ENCODE results near the gene COPS8. TPM values are rescaled to one million over a fixed set of nuclear protein-coding genes. Genes with fewer than 3 reads are reported as not detected.

Gene COPS8
- total RNA-seq, 4 donors from 2014 or later = 57.1 to 84.5 (median 72.4) TPM

DNA sequence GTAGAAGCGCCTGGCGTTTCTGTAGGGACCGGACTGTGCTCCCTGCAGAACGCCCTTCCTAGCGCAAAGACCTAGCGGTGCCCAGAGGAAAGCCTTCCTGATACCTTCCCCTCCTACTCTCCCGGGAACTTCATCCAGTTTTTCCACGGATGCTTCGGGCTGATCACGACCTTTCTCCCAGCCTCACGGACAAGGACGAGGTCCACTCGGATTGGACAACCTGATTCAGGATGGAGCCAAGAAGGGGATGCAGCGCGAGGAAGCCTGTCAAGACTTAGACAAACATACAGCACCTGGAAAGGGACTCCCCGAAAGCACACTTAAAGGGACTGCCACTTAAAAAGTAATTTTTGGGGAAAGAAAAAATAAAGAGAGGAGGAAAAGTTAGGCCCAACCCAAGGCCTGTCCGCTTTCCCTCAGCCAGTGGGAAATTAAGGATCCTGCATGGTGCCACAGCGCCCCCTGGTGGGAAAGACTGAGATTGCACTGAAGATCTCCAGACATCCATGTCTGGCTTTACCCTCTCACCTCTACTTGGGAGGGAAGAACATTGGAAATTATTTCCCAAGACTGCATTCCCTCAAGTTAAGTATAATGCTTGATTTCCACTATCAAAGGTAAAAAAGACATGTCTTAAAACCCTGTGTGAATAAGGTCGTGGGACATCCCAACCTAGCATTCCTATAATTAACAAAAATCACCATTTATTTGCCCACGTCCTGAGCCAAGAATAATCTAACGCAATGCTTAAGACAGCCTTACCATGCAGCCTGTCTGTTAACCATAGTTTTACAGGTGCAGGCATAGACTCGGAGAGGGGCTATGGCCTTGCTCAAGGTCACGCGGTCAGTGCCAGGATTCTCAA lies 13.4 kb upstream of the COPS8 start:
- no peaks in the 10 kb centered on the region for H3K36me3 ChIP-seq
- H3K27ac ChIP-seq = no peak overlapping the region
- H3K27me3 ChIP-seq = no peaks in the 10 kb centered on the region
- H3K4me1 ChIP-seq = no peaks in the 10 kb centered on the region
- WGBS, 2 donors = 78 to 79% methylated on average over 24 of the region's 24 CpGs
- no peaks in the 10 kb centered on the region for H3K9me3 ChIP-seq
- peak; percentile 73 to 77 for DNase-seq
- no peak overlapping the region for H3K4me3 ChIP-seq (replicated peaks in 1 of 3)
- intact Hi-C loops (cut with DNase I) = no loop called here
- TF ChIP-seq POLR2A (IDR thresholded peaks at IDR 0.05) = no peak
- TF ChIP-seq, protein P1, sequence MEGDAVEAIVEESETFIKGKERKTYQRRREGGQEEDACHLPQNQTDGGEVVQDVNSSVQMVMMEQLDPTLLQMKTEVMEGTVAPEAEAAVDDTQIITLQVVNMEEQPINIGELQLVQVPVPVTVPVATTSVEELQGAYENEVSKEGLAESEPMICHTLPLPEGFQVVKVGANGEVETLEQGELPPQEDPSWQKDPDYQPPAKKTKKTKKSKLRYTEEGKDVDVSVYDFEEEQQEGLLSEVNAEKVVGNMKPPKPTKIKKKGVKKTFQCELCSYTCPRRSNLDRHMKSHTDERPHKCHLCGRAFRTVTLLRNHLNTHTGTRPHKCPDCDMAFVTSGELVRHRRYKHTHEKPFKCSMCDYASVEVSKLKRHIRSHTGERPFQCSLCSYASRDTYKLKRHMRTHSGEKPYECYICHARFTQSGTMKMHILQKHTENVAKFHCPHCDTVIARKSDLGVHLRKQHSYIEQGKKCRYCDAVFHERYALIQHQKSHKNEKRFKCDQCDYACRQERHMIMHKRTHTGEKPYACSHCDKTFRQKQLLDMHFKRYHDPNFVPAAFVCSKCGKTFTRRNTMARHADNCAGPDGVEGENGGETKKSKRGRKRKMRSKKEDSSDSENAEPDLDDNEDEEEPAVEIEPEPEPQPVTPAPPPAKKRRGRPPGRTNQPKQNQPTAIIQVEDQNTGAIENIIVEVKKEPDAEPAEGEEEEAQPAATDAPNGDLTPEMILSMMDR (IDR thresholded peaks at IDR 0.05) = peak; percentile 88 to 99 (median 94)

DNA sequence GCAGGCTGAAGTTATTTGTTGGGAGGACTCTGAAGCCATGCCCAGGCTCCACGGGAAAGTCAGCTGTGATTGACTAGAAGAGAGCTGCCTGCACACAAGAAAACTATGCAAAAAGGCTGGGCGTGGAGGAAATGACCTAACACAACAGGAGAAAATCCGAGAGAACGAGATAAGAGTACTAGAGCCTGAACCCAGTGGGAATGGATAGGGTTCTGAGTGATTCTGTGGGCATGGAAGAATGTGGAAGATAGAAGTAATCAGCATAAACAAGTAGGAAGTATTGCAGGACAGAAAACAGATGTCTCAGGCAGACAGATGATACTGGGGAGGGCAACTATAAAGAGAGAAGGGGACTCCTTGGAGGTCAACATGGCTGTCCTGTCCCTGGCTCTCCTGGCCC lies 12.1 kb upstream of the COPS8 start:
- WGBS, 2 donors = 66 to 68% methylated on average over 4 of the region's 4 CpGs
- no peak for DNase-seq
- Histone ChIP-seq H3K27me3 (no peaks in the 10 kb centered on the region), H3K9me3 (no peaks in the 10 kb centered on the region), H3K27ac (no peak overlapping the region), H3K4me3 (replicated peaks in 1 of 3) (no peak overlapping the region), H3K36me3 (no peaks in the 10 kb centered on the region), H3K4me1 (no peaks in the 10 kb centered on the region)
- intact Hi-C loops (cut with DNase I) = no loop called here
- TF ChIP-seq, protein P1 (IDR thresholded peaks at IDR 0.05) = no peak
- TF ChIP-seq POLR2A (IDR thresholded peaks at IDR 0.05) = no peak

DNA sequence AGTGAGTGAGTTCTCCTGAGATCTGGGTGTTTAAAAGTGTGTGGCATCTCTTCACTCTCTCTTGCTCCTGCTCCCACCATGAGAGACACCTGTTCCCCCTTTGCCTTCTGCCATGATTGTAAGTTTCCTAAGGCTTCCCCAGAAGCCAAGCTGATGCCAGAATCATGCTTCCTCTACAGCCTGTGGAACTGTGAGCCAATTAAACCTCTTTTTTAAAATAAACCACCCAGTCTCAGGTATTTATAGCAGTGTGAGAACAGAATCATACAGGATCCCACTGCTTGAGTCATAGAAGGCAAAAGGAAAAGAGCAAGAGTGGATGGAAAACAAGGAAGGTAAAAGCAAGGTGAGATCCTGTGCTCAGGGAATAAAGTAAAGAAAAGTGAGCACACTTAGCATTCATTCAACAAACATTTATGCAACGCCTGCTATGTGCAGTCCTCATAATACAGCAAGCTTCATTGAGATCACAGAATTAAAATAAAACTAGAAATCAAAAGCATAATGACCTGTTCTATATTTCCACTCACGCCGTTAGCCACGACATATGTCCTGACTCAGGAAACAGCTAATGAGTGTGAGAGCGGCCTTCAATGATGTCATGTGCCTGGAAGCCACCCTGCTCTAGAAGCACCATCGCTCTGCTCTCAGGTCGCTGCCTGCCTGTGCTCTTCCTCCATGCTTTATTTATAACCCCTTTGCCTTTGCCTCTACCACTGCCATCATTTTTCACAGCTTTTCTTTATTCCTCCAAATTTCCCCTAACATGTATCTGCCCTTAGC lies 11.3 kb upstream of the COPS8 start:
- H3K27ac ChIP-seq = no peak overlapping the region
- no peaks in the 10 kb centered on the region for H3K4me1 ChIP-seq
- H3K36me3 ChIP-seq = no peaks in the 10 kb centered on the region
- H3K9me3 ChIP-seq = no peaks in the 10 kb centered on the region
- no peak for TF ChIP-seq POLR2A (IDR thresholded peaks at IDR 0.05)
- TF ChIP-seq, protein P1 (IDR thresholded peaks at IDR 0.05) = no peak
- H3K4me3 ChIP-seq (replicated peaks in 1 of 3) = no peak overlapping the region
- intact Hi-C loops (cut with DNase I) = no loop called here
- DNase-seq = no peak
- no peaks in the 10 kb centered on the region for H3K27me3 ChIP-seq
- WGBS, 2 donors = 76 to 77% methylated on average over 7 of the region's 7 CpGs

- no peak for DNase-seq
- Histone ChIP-seq H3K4me1 (no peaks in the 10 kb centered on the region), H3K27ac (no peak overlapping the region), H3K27me3 (no peaks in the 10 kb centered on the region), H3K36me3 (no peaks in the 10 kb centered on the region), H3K4me3 (replicated peaks in 1 of 3) (no peak overlapping the region), H3K9me3 (no peaks in the 10 kb centered on the region)
- intact Hi-C loops (cut with DNase I) = no loop called here
- WGBS, 2 donors = 77 to 82% methylated on average over 6 to 9 of the region's 9 CpGs
- TF ChIP-seq, protein P1 (IDR thresholded peaks at IDR 0.05) = no peak
- TF ChIP-seq POLR2A (IDR thresholded peaks at IDR 0.05) = no peak
Observed at GRCh38 chr2:237075749-237076599, 9.7 kb upstream of the COPS8 start.

All from thyroid gland (tissue), 4 donors.